GM12891 (cell line): ENCODE results near the gene GRM7.

Experiments
- DNase-seq: peaks from one replicate; pipeline ENCODE4 v3.0.0; 2011; ENCODE audit warnings: low spot score; ENCODE audit not compliant: insufficient read length
- FAIRE-seq: peaks from 2 replicates; lab custom pipeline; 2011; peaks lifted over from hg19 to GRCh38; lab: Jason Lieb, UNC
- PAX5 ChIP-seq: IDR thresholded peaks from 2 replicates; pipeline ENCODE4 v1.6.1; 2011; ENCODE audit warnings: low read length, moderate library complexity, mild to moderate bottlenecking; ENCODE audit not compliant: insufficient read depth, severe bottlenecking
- POLR2A ChIP-seq: IDR thresholded peaks from 2 replicates; pipeline ENCODE4 v1.6.1; 2011; ENCODE audit warnings: low read depth, low read length, control low read depth
- POLR2AphosphoS5 ChIP-seq: IDR thresholded peaks from 2 replicates; pipeline ENCODE4 v1.6.1; 2011; ENCODE audit warnings: low read depth, low read length, control low read depth
- POU2F2 ChIP-seq: IDR thresholded peaks from 2 replicates; pipeline ENCODE4 v1.6.1; 2011; ENCODE audit warnings: low read depth, mild to moderate bottlenecking, control low read depth, low read length, moderate library complexity
- SPI1 ChIP-seq: IDR thresholded peaks from 2 replicates; pipeline ENCODE4 v1.6.1; 2011; ENCODE audit warnings: low read depth, low read length, control low read depth
- TAF1 ChIP-seq: IDR thresholded peaks from 2 replicates; pipeline ENCODE4 v1.6.1; 2011; ENCODE audit warnings: low read depth, low read length, control low read depth

Gene GRM7

GRCh38 chr3:7781395-7781794 is 920.5 kb downstream of the GRM7 start:
- TF ChIP-seq POLR2A (no peak), TAF1 (no peak), PAX5 (no peak), SPI1 (no peak)
- no peak for FAIRE-seq

GRCh38 chr3:7787871-7788828 is 927.2 kb downstream of the GRM7 start:
- no peak for TF ChIP-seq SPI1
- no peak for TF ChIP-seq TAF1
- TF ChIP-seq PAX5, result no peak
- TF ChIP-seq POLR2AphosphoS5, result no peak
- TF ChIP-seq POU2F2, result no peak
- TF ChIP-seq POLR2A, result no peak
- no peak for DNase-seq
- no peak for FAIRE-seq

More at GRCh38 chr3:7781395-7781794, 920.5 kb downstream of the GRM7 start:
- DNase-seq, result no peak

- FAIRE-seq (no peak), DNase-seq (no peak)
- no peak for TF ChIP-seq TAF1
- TF ChIP-seq POLR2A, result no peak
Measured at GRCh38 chr3:7788881-7789280, 928.0 kb downstream of the GRM7 start.

GRCh38 chr3:7789324-7789723 is 928.4 kb downstream of the GRM7 start:
- no peak for TF ChIP-seq TAF1
- FAIRE-seq (no peak), DNase-seq (no peak)

- TF ChIP-seq SPI1 (no peak), PAX5 (no peak), TAF1 (no peak), POLR2AphosphoS5 (no peak), POU2F2 (no peak), POLR2A (no peak)
- FAIRE-seq, result no peak
- DNase-seq, result no peak
Measured at GRCh38 chr3:7790141-7790540, 929.2 kb downstream of the GRM7 start.
